ENCODE data around the gene IFITM10.

Gene IFITM10

DNA sequence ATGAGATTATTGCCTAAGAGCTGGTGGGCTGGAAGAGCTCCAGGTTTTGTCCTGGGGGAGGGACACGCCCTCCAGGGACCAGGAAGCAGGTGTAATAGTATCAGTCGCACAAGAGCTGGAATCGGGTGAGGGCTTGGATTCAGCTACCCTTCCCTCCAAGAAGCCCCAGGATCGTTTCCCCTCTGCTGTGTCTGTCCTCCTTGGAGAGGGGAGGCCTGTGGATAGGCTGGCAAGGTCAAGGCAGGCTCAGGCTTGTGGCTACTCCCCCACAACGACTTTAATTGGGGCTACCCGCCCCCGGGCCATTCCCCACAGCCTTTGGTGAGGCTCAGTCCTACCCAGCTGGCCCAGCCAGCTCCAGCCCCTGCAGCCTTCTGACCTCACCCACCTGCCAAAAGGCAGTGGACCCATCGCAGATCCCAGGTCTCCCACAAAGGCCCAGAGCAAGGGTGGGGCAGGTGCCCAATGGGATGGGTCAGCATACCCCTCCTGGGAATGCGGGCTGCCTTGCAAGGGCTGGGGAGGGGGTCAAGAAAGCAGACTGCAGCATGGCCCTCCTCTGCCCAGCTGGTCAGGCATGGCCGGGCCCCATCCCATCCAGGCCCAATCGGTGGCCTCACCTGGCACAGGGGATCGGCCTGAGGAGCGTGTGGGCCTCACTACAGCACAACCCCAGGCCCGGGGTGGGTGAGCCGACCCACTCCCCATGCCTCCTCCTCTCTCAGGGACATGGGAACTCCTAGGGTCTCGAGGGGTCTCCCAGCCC lies 12.3 kb upstream of the IFITM10 start:
- no peak for DNase-seq

DNA sequence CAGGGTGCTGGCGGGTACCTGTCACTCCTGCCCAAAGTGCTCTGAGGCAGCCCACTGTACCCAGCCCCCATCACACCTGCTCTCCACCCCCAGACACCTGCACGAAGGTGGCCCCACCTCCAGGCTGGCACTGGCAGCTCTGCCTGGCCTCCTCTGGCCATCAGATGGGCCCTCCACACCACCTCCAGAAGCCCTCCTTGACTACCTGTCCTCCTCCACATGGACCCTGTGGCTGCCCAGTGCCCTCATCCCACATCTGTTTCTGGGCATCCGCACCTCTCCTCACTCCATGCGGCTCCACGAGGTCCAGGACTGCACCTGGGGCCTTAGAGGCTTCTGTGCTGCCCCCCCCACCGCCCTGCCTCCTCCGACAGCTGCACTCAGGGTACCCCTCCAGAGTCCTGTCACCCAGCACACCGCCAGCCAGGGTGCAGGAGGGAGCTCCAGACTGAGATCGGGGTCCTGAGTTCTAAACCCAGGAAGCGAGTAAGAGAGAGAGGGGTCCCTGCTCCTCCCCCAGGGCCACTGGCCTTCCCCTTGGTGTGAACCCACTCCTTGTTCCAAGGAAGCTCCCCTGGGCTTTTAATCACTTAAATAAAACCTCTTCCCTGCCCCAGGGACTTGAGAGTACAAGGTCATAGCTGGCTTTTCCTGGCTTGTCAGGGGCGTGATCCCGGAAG lies 11.6 kb upstream of the IFITM10 start:
- no peak for DNase-seq

DNA sequence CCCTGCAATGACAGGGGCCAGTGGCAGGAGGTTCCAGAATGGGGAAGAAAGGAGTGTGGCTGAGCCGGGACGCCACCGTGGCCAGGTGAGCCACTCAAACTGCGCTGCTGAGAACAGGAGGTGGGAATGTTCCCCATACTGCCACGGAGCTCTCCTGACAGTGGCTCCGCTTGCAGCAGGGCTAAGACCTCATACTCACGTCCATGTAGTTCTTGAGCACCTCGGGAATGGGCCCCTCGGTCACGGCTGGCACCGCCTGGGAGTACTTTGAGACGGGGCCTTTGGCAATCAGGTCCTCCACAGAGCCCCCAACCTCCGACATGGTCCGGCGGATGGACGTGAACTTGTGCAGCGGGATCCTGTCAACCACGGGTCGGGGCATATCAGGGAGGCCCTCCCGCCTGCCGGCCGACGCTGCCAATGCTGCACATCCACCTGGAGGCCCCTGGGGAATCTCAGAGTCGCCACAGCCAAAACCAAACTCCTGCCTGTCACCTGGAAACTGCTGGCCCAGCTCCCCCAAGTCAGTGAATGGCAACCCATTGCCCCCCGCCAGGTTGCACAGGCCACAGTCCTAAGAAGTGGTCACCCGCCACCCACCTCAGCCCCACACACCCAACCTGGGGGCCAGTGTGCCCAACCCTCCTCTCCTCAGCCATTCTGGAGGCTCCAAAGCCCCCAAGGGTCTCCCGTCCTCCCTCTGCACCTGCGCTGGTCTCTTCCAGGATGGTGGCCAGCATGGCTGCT lies 10.9 kb upstream of the IFITM10 start:
- DNase-seq: no peak

- DNase-seq: no peak
Observed at GRCh38 chr11:1760351-1761109, 10.1 kb upstream of the IFITM10 start.

DNA sequence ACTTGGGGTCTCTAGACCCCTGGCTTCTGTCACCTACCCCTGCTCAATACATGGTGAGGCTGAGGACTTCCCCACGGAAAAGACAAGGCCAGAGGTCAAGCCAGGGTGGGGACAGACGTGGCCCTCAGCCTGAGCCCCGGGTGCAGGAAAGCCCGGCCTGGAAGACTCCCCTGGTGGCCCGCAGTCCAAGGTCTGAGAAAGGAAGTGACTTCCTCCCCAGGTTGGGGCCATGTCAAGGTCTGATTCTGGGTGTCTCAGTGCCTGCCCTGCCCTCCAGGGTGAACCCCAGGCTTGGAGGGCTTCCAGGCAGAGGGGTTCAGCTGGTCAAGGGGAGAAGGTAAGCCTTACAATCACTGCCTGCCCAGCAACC lies 9.4 kb upstream of the IFITM10 start:
- no peak for DNase-seq

- no peak for DNase-seq
Observed at GRCh38 chr11:1759151-1759850, 8.9 kb upstream of the IFITM10 start.

- DNase-seq: no peak
Observed at GRCh38 chr11:1758611-1759150, 8.3 kb upstream of the IFITM10 start.

- no peak for DNase-seq
Observed at GRCh38 chr11:1757861-1758610, 7.6 kb upstream of the IFITM10 start.

GRCh38 chr11:1756791-1757771 lies 6.7 kb upstream of the IFITM10 start:
- DNase-seq: no peak

- DNase-seq: no peak
Observed at GRCh38 chr11:1755692-1756561, 5.5 kb upstream of the IFITM10 start.

DNA sequence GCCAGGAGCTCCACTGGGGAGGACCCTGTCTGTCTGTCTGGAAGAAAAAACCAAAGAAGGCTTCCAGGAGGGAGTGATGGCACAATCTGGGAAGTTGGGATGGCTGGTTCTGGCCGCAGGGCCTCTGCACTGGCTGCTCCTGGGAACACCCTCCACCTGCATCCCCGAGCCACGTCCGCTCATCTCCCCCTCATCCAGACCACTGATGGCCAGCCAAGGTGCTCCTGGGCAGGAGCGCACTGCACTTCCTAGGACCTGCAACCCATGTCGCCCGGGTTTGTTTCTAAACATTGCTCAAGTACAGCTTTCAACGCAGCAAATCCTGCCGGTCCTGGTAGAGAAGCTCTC lies 4.9 kb upstream of the IFITM10 start:
- DNase-seq: no peak

DNA sequence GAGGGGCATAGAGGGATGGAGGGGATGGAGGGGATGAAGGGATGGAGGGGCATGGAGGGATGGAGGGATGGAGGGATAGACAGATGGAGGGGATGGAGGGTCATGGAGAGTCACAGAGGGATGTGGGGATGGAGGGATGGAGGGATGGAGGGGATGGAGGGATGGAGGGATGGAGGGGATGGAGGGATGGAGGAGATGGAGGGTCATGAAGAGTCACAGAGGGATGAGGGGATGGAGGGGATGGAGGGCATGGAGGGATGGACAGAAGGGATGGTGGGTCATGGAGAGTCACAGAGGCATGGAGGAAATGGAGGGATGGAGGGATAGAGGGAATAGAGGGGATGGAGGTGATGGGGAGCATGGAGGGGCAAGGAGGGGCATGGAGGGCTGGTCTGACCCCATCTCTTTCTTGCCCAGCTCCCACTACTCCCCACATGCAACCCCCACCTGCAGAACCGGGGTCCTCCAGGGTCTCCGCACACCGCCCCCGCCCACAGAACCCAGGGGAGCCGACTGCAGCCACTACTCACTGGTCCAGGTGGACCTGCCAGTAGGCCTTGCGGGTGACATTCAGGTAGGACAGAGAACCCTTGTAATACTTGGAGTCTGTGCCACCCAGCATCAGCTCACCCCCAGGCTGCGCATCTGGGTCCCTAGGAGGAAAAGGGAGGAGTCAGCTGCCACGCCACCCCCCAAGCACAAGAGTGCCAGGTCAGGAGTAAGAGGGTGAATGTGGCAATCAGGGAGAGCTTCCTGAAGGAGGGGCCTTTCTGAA lies 4.2 kb upstream of the IFITM10 start:
- DNase-seq: no peak

- no peak for DNase-seq
Observed at GRCh38 chr11:1753929-1754305, 3.5 kb upstream of the IFITM10 start.

DNA sequence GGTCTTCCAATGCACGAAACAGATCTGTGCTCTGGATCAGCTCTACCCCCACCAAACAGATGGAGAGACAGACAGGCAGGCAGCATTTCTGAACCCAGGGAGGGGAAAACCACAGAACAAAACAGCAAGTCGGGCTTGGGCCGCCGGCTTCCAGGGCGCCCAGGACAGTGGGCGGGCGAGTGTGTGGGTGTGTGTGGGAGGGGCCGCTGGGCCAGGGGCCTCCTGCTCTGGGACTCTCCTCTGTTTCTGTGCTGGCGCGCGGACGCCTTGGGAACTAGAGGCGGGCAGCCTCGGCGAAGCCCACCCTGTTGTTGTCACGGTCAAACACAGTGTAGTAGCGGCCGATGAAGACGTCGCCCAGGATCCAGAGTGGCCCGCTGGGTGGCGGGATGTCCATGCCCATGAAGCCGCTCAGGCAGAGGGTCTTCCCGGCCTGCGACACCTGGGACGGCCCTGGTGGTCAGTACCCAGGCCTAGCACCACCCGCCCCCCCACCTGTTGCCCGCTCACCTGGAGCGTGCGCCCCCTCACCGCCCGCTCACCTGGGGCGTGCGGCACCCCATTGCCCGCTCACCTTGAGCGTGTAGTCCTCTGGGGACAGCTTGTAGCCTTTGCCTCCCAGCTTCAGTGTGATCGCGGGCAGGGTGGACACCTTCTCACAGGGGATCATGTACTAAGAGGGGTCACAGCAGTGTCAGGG lies 3.0 kb upstream of the IFITM10 start:
- DNase-seq: no peak

- no peak for DNase-seq
Observed at GRCh38 chr11:1752907-1753228, 2.5 kb upstream of the IFITM10 start.

DNA sequence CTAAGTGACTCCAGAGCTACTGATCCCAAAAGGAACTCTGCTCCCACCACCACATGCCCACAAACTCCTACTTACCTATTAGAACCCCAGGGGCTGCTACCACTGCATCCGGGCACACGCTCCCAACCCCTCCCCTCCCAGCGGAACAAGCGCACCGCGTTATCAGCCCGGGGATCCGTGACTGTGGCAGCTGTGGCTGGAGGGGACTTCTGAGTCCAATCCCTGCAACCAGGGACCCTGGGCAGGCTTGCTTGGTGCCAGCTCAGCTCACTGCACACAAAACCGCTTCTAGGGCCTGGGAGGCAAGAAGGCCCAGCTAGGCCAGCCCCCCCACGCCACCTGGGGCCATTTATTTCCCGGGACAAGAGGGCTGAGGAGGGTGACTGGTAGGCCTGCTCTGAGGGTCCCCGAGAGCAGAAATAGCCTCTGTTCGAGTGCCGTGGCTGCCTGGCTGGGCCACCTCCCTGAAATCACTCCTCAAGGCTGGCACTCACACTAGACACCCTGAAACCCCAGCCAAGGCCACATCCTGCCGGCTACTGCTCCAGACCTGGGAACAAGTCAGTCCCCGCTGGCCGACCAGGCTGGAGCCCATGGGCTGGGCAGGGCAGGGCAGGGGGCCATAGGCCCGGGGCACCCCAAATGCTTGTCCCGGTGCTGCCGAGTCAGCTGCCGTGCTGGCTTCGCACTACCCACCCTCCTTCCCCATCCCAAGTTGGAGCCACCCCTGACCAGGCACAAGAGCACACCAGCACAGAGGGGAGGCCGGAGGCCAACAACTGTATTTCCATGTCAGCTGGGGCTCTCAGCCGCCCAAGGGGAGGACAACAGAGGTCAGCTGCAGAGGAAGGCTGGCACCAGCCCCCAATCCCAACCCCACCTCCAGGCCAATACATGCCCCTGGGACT lies 1.9 kb upstream of the IFITM10 start:
- no peak for DNase-seq

GRCh38 chr11:1751531-1751921 lies 1.1 kb upstream of the IFITM10 start:
- no peak for DNase-seq

Measured in HCEC 1CT (cell line).